Glutamatergic neuron (in vitro differentiated cells): ENCODE data around the gene CWH43. TPM values are rescaled to one million over a fixed set of nuclear protein-coding genes. Genes with fewer than 3 reads are reported as not detected.
"Not testable (repeated sequence)": the region's sequence is repeated elsewhere in the genome, so short reads cannot be mapped to it uniquely, and the experiment has no call there.

ENCODE experiments used
- DNase-seq: peaks from one replicate; pipeline ENCODE4 v3.0.0; 2022
- H3K27ac Mint-ChIP-seq: one replicate; pipeline ENCODE4 v1.8.0; 2020; ENCODE audit warnings: mild to moderate bottlenecking, mixed read lengths, inconsistent platforms; ENCODE audit not compliant: unreplicated experiment
- H3K27me3 Mint-ChIP-seq: one replicate; pipeline ENCODE4 v1.8.0; 2020; ENCODE audit warnings: mild to moderate bottlenecking, moderate library complexity, mixed read lengths, inconsistent platforms; ENCODE audit not compliant: unreplicated experiment
- H3K36me3 Mint-ChIP-seq: one replicate; pipeline ENCODE4 v1.8.0; 2020; ENCODE audit warnings: mild to moderate bottlenecking, mixed read lengths, inconsistent platforms; ENCODE audit not compliant: unreplicated experiment
- H3K4me1 Mint-ChIP-seq: one replicate; pipeline ENCODE4 v1.8.0; 2020; ENCODE audit warnings: mild to moderate bottlenecking, low read depth, mixed read lengths, inconsistent platforms; ENCODE audit not compliant: unreplicated experiment
- H3K4me3 Mint-ChIP-seq: one replicate; pipeline ENCODE4 v1.8.0; 2020; ENCODE audit warnings: mild to moderate bottlenecking, mixed read lengths, inconsistent platforms; ENCODE audit not compliant: unreplicated experiment
- H3K9me3 Mint-ChIP-seq: one replicate; pipeline ENCODE4 v1.8.0; 2020; ENCODE audit warnings: mild to moderate bottlenecking, moderate library complexity, mixed read lengths, inconsistent platforms; ENCODE audit not compliant: unreplicated experiment
- total RNA-seq: library from RNA; stranded (reverse); fragmentation: NEBNext Ultra II Directional; extraction: Animal tissue kit (Norgen Biotek cat#: 25700); gene quantifications from one replicate; pipeline ENCODE4 v1.2.1, GENCODE V29; 2021; ENCODE audit not compliant: unreplicated experiment
- TF ChIP-seq, protein P1 (sequence below): fragments of 200-600 bp; sonication (generic); IDR thresholded peaks from one replicate; pipeline ENCODE4 v1.5.0; 2021; ENCODE audit not compliant: partially characterized antibody, unreplicated experiment

CWH43 gene
- total RNA-seq, 1 donor from 2014 or later: not detected

DNA sequence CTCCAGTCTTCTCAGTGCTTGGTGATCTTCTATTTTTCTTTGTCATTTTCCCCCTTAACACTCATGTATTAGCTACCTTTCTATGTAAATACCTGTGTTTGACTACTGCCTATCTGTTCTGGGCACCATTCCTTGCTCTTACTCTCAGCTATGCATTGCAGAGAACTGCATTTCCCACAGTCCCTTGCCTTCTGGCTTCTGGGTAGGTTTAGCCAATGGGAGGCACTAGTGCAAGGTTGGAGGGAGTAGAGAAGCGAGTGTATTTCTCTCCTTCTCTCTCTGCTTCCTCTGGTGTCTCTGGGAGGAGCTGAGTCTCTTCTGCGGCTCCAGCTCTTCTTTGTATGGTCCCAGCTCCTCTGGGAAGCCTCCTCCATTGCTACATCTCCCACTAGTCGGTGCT, 50.5 kb downstream of the CWH43 start:
- no peaks in the 10 kb centered on the region for H3K36me3 Mint-ChIP-seq
- no peaks in the 10 kb centered on the region for H3K27me3 Mint-ChIP-seq
- TF ChIP-seq, protein P1, sequence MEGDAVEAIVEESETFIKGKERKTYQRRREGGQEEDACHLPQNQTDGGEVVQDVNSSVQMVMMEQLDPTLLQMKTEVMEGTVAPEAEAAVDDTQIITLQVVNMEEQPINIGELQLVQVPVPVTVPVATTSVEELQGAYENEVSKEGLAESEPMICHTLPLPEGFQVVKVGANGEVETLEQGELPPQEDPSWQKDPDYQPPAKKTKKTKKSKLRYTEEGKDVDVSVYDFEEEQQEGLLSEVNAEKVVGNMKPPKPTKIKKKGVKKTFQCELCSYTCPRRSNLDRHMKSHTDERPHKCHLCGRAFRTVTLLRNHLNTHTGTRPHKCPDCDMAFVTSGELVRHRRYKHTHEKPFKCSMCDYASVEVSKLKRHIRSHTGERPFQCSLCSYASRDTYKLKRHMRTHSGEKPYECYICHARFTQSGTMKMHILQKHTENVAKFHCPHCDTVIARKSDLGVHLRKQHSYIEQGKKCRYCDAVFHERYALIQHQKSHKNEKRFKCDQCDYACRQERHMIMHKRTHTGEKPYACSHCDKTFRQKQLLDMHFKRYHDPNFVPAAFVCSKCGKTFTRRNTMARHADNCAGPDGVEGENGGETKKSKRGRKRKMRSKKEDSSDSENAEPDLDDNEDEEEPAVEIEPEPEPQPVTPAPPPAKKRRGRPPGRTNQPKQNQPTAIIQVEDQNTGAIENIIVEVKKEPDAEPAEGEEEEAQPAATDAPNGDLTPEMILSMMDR: no peak
- peaks cover 2% of the 10 kb centered on the region for H3K9me3 Mint-ChIP-seq
- no peaks in the 10 kb centered on the region for H3K4me1 Mint-ChIP-seq
- DNase-seq: no peak
- no peak overlapping the region for H3K4me3 Mint-ChIP-seq
- H3K27ac Mint-ChIP-seq: no peak overlapping the region

DNA sequence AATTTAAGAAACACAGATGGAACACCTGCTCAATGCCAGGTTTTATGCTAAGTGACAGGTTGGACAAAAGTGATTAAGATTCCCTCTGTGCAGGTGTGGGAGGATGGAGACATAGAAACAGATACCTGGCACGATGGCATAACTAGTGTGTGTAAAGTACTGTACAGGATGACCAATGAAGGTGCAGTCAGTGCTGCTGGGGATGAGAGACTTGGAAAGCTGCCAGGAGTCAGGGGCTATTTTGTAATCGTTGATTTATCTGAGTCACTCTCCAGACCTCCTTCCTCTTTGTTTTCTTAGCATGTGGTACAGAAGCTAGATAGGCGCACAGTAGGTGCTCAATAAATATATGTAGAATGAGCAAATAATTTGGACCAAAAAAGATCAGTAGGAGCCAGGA, 58.2 kb downstream of the CWH43 start:
- Mint-ChIP-seq H3K4me3 (no peak overlapping the region), H3K36me3 (peaks cover 4% of the 10 kb centered on the region), H3K27me3 (peaks cover 3% of the 10 kb centered on the region), H3K4me1 (no peaks in the 10 kb centered on the region), H3K27ac (no peak overlapping the region), H3K9me3 (peaks cover 7% of the 10 kb centered on the region)
- TF ChIP-seq, protein P1: no peak
- DNase-seq: no peak

DNA sequence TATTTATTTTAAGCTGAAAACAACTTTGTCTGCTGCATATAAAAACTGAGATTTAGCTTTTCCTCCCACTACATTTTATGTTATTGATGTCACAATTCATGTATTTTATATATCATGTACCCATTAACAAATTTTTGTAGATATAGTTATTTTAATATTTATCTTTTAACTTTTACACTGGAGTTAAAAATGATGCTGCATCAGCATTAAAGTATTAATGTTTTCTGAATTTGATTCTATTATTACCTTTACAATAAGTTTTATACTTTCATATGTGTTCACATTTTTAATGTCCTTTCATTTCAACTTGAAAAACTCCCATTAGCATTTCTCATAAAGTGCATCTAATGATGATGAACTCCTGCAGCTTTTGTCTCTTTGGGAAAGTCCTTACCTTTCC, 72.2 kb downstream of the CWH43 start:
- peaks cover 6% of the 10 kb centered on the region for H3K9me3 Mint-ChIP-seq
- TF ChIP-seq, protein P1: no peak
- H3K27me3 Mint-ChIP-seq: no peaks in the 10 kb centered on the region
- H3K36me3 Mint-ChIP-seq: peaks cover 4% of the 10 kb centered on the region
- DNase-seq: no peak
- H3K27ac Mint-ChIP-seq: no peak overlapping the region
- no peaks in the 10 kb centered on the region for H3K4me1 Mint-ChIP-seq
- no peak overlapping the region for H3K4me3 Mint-ChIP-seq

DNA sequence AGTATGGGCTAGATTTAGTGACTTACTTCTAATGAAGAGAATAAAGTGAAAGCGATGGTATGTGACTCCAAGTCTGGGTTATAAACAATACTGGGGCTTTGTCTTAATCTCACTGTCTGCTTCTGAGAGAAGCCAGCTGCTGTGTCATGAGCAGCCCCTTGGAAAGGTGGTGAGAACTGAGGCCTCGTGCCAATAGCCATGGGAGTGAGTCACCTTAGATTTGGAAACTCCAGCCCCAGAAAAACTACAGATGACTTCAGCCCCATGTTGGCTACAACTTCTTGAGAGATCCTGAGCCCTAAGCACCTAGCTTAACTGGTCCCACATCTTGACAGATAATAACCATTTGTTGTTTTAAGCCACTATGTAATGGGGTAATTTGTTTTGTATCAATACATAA, 77.6 kb downstream of the CWH43 start:
- peaks cover 12% of the 10 kb centered on the region for H3K9me3 Mint-ChIP-seq
- TF ChIP-seq, protein P1: no peak
- DNase-seq: no peak
- no peaks in the 10 kb centered on the region for H3K4me1 Mint-ChIP-seq
- no peak overlapping the region for H3K27ac Mint-ChIP-seq
- H3K4me3 Mint-ChIP-seq: no peak overlapping the region
- H3K36me3 Mint-ChIP-seq: peaks cover 5% of the 10 kb centered on the region
- H3K27me3 Mint-ChIP-seq: peaks cover 3% of the 10 kb centered on the region

DNA sequence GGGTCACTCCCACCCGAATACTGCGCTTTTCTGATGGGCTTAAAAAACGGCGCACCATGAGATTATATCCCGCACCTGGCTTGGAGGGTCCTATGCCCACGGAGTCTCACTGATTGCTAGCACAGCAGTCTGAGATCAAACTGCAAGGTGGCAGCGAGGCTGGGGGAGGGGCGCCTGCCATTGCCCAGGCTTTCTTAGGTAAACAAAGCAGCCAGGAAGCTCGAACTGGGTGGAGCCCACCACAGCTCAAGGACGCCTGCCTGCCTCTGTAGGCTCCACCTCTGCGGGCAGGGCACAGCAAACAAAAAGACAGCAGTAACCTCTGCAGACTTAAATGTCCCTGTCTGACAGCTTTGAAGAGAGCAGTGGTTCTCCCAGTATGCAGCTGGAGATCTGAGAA, 86.1 kb downstream of the CWH43 start:
- DNase-seq, H3K4me1 Mint-ChIP-seq, H3K27me3 Mint-ChIP-seq, H3K4me3 Mint-ChIP-seq, H3K27ac Mint-ChIP-seq, H3K36me3 Mint-ChIP-seq: not testable (repeated sequence)
- peaks cover 13% of the 10 kb centered on the region for H3K9me3 Mint-ChIP-seq

DNA sequence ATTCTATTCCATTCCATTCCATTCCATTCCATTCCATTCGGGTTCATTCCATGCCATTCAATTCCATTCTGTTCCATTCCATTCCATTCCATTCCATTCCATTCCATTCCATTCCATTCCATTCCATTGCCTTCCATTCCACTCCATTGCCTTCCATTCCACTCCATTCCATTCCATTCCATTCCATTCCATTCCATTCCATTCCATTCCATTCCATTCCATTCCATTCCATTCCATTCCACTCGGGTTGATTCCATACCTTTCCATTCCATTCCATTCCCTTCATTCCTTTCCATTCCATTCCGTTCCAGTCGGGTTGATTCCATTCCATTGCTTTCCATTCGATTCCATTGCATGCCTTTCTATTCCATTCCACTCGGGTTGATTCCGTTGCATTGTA, 105.8 kb downstream of the CWH43 start:
- not testable (repeated sequence) for H3K4me1 Mint-ChIP-seq, DNase-seq, H3K4me3 Mint-ChIP-seq, H3K27ac Mint-ChIP-seq
- Mint-ChIP-seq H3K9me3 (peaks cover 28% of the 10 kb centered on the region), H3K36me3 (peaks cover 27% of the 10 kb centered on the region), H3K27me3 (peaks cover 25% of the 10 kb centered on the region)

DNA sequence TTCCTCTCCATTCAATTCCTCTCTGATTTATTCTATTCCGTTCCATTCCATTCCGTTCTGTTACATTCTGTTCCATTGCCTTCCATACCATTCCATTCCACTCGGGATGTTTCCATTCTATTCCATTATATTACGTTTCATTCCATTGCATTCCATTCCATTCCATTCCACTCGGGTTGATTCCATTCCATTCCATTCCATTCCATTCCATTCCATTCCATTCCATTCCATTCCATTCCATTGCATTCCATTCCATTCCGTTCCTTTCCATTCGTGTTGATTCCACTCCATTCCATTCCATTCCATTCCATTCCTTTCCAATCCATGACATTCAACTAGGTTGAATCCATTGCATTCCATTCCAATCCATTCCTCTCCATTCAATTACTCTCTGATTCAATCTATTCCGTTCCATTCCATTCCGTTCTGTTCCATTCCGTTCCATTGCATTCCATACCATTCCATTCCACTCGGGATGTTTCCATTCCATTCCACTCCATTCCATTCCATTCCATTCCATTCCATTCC, 106.6 kb downstream of the CWH43 start:
- Mint-ChIP-seq H3K9me3 (peaks cover 35% of the 10 kb centered on the region), H3K36me3 (peaks cover 35% of the 10 kb centered on the region), H3K27me3 (peaks cover 31% of the 10 kb centered on the region)
- H3K4me3 Mint-ChIP-seq, H3K27ac Mint-ChIP-seq, DNase-seq, H3K4me1 Mint-ChIP-seq: not testable (repeated sequence)

DNA sequence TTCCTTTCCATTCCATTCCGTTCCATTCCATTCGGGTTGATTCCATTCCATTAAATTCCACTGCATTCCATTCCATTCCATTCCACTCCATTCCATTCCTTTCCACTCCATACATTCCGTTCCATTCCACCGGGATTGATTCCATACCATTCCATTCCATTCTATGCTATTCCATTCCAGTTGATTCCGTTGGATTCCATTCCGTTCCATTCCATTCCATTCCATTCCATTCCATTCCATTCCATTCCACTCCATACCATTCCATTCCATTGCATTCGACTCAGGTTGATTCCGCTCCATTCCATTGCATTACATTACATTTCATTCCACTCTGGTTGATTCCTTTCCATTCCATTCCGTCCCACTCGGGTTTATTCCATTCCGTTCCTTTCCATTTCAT, 110.1 kb downstream of the CWH43 start:
- peaks cover 56% of the 10 kb centered on the region for H3K36me3 Mint-ChIP-seq
- H3K4me1 Mint-ChIP-seq: not testable (repeated sequence)

DNA sequence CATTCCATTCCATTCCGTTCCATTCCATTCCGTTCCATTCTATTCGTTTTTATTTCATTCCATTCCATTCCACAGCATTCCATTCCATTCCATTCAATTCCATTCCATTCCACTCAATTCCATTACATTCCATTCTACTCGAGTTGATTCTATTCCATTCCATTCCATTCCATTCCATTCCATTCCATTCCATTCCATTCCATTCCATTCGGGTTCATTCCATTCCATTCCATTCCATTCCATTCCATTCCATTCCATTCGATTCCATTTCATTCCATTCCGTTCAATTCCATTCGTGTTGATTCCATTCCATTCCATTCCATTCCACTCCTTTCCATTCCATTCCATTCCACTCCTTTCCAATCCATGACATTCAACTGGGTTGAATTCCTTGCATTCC, 110.6 kb downstream of the CWH43 start:
- peaks cover 50% of the 10 kb centered on the region for H3K27me3 Mint-ChIP-seq

More for the DNA sequence above, 110.1 kb downstream of the CWH43 start:
- H3K27me3 Mint-ChIP-seq: peaks cover 52% of the 10 kb centered on the region
- H3K4me3 Mint-ChIP-seq, H3K27ac Mint-ChIP-seq, DNase-seq: not testable (repeated sequence)
- H3K9me3 Mint-ChIP-seq: peaks cover 58% of the 10 kb centered on the region

More for the DNA sequence above, 110.6 kb downstream of the CWH43 start:
- H3K4me3 Mint-ChIP-seq, H3K27ac Mint-ChIP-seq, H3K4me1 Mint-ChIP-seq, DNase-seq: not testable (repeated sequence)
- Mint-ChIP-seq H3K9me3 (peaks cover 57% of the 10 kb centered on the region), H3K36me3 (peaks cover 52% of the 10 kb centered on the region)
